Measurements from ENCODE around the gene GRIA1.

Gene GRIA1

GRCh38 chr5:153498516-153498915 is 8.0 kb downstream of the GRIA1 start:
- no peak for DNase-seq (ENCODE audit: low read depth)

GRCh38 chr5:153500178-153500577 is 9.7 kb downstream of the GRIA1 start:
- no peak for DNase-seq (ENCODE audit: low read depth)

GRCh38 chr5:153504726-153505125 is 14.3 kb downstream of the GRIA1 start:
- no peak for DNase-seq (ENCODE audit: low read depth)

GRCh38 chr5:153508700-153509099 is 18.2 kb downstream of the GRIA1 start:
- no peak for DNase-seq (ENCODE audit: low read depth)

- DNase-seq (ENCODE audit: low read depth): no peak
These were observed 21.2 kb downstream of the GRIA1 start for GRCh38 chr5:153511622-153512021.

- no peak for DNase-seq (ENCODE audit: low read depth)
These were observed 22.7 kb downstream of the GRIA1 start for GRCh38 chr5:153513156-153513555.

GRCh38 chr5:153515301-153515700 is 24.8 kb downstream of the GRIA1 start:
- no peak for DNase-seq (ENCODE audit: low read depth)

- no peak for DNase-seq (ENCODE audit: low read depth)
These were observed 26.2 kb downstream of the GRIA1 start for GRCh38 chr5:153516504-153517240.

GRCh38 chr5:153517241-153517611 is 26.8 kb downstream of the GRIA1 start:
- no peak for DNase-seq (ENCODE audit: low read depth)

- DNase-seq (ENCODE audit: low read depth): no peak
These were observed 29.7 kb downstream of the GRIA1 start for GRCh38 chr5:153520137-153520536.

- DNase-seq (ENCODE audit: low read depth): no peak
These were observed 30.5 kb downstream of the GRIA1 start for GRCh38 chr5:153520952-153521351.

- no peak for DNase-seq (ENCODE audit: low read depth)
These were observed 32.7 kb downstream of the GRIA1 start for GRCh38 chr5:153523211-153523610.

- no peak for DNase-seq (ENCODE audit: low read depth)
These were observed 33.4 kb downstream of the GRIA1 start for GRCh38 chr5:153523831-153524230.

- no peak for DNase-seq (ENCODE audit: low read depth)
These were observed 35.1 kb downstream of the GRIA1 start for GRCh38 chr5:153525536-153525935.

- DNase-seq (ENCODE audit: low read depth): no peak
These were observed 40.1 kb downstream of the GRIA1 start for GRCh38 chr5:153530357-153531143.

GRCh38 chr5:153533546-153533945 is 43.1 kb downstream of the GRIA1 start:
- no peak for DNase-seq (ENCODE audit: low read depth)

- no peak for DNase-seq (ENCODE audit: low read depth)
These were observed 43.6 kb downstream of the GRIA1 start for GRCh38 chr5:153534102-153534501.

GRCh38 chr5:153537207-153537606 is 46.7 kb downstream of the GRIA1 start:
- no peak for DNase-seq (ENCODE audit: low read depth)

GRCh38 chr5:153539983-153540382 is 49.5 kb downstream of the GRIA1 start:
- DNase-seq (ENCODE audit: low read depth): no peak

GRCh38 chr5:153542536-153542935 is 52.1 kb downstream of the GRIA1 start:
- DNase-seq (ENCODE audit: low read depth): no peak

GRCh38 chr5:153543288-153543687 is 52.8 kb downstream of the GRIA1 start:
- DNase-seq (ENCODE audit: low read depth): no peak

GRCh38 chr5:153543959-153544470 is 53.5 kb downstream of the GRIA1 start:
- no peak for DNase-seq (ENCODE audit: low read depth)

GRCh38 chr5:153544706-153545105 is 54.2 kb downstream of the GRIA1 start:
- DNase-seq (ENCODE audit: low read depth): no peak

Measured in activated T-helper 9 cell treated with anti-CD3 and anti-CD28 coated beads, Interleukin-2, amount 50 U/mL, for 16 hours (primary cell).